GM19455 (cell line): ENCODE data around the gene TUBD1.
"Not testable (repeated sequence)": the region's sequence is repeated elsewhere in the genome, so short reads cannot be mapped to it uniquely, and the experiment has no call there.

Source experiments
- ATAC-seq: cut with Tn5 transposase; IDR thresholded peaks from one replicate; pipeline ENCODE4 v1.9.1; 2021; ENCODE audit not compliant: unreplicated experiment

The TUBD1 gene

GRCh38 chr17:59892924-59893675 is at the start of gene TUBD1, which contains the start of gene RPS6KB1:
Gene TUBD1 (minus strand): TSS chr17:59892943. CDS start chr17:59891002, 1,941 bp downstream.
Gene RPS6KB1 (plus strand): TSS chr17:59893121. CDS start chr17:59893185, 64 bp downstream.
- peak; percentile 87 for ATAC-seq

- ATAC-seq = no peak
These were observed 48.4 kb upstream of the TUBD1 start for GRCh38 chr17:59941131-59941530.

- ATAC-seq = not testable (repeated sequence)
These were observed 48.0 kb upstream of the TUBD1 start for GRCh38 chr17:59940697-59941096.

GRCh38 chr17:59933317-59933716 is 40.6 kb upstream of the TUBD1 start:
- ATAC-seq = not testable (repeated sequence)

GRCh38 chr17:59930768-59931167 is 38.0 kb upstream of the TUBD1 start:
- not testable (repeated sequence) for ATAC-seq

- ATAC-seq = not testable (repeated sequence)
These were observed 37.4 kb upstream of the TUBD1 start for GRCh38 chr17:59930121-59930520.

- ATAC-seq = not testable (repeated sequence)
These were observed 27.9 kb upstream of the TUBD1 start for GRCh38 chr17:59920637-59921036.

- ATAC-seq = no peak
These were observed 23.7 kb upstream of the TUBD1 start for GRCh38 chr17:59916446-59916845.

GRCh38 chr17:59914274-59914854 is 21.6 kb upstream of the TUBD1 start:
- no peak for ATAC-seq

- no peak for ATAC-seq
These were observed 14.7 kb upstream of the TUBD1 start for GRCh38 chr17:59907467-59907866.

GRCh38 chr17:59903455-59903854 is 10.7 kb upstream of the TUBD1 start:
- ATAC-seq = no peak

GRCh38 chr17:59901604-59902003 is 8.9 kb upstream of the TUBD1 start:
- ATAC-seq = no peak

GRCh38 chr17:59899099-59899498 is 6.4 kb upstream of the TUBD1 start:
- ATAC-seq = peak; percentile 72

- ATAC-seq = no peak
These were observed 4.3 kb upstream of the TUBD1 start for GRCh38 chr17:59897090-59897489.

GRCh38 chr17:59893676-59894100 is 945 bp upstream of the TUBD1 start:
- no peak for ATAC-seq

- ATAC-seq = peak; percentile 52
These were observed 356 bp downstream of the TUBD1 start for GRCh38 chr17:59892251-59892923.

- ATAC-seq = no peak
These were observed 2.0 kb downstream of the TUBD1 start for GRCh38 chr17:59890720-59891119.

- ATAC-seq = no peak
These were observed 4.5 kb downstream of the TUBD1 start for GRCh38 chr17:59888145-59888750.

GRCh38 chr17:59884861-59885260 is 7.9 kb downstream of the TUBD1 start:
- no peak for ATAC-seq

GRCh38 chr17:59878624-59879023 is 14.1 kb downstream of the TUBD1 start:
- ATAC-seq = no peak

- ATAC-seq = no peak
These were observed 14.8 kb downstream of the TUBD1 start for GRCh38 chr17:59877965-59878364.
